ENCODE results near the gene THOC2. TPM values are rescaled to one million over a fixed set of nuclear protein-coding genes. Genes with fewer than 3 reads are reported as not detected.
"Not testable (repeated sequence)": the region's sequence is repeated elsewhere in the genome, so short reads cannot be mapped to it uniquely, and the experiment has no call there.

Gene THOC2
- polyA plus RNA-seq, 3 donors, result 105 to 144 (median 132) TPM

GRCh38 chrX:123743312-123743711, 10.5 kb upstream of the THOC2 start:
- DNase-seq, result no peak

GRCh38 chrX:123742440-123742839, 9.6 kb upstream of the THOC2 start:
- no peak for DNase-seq

DNA sequence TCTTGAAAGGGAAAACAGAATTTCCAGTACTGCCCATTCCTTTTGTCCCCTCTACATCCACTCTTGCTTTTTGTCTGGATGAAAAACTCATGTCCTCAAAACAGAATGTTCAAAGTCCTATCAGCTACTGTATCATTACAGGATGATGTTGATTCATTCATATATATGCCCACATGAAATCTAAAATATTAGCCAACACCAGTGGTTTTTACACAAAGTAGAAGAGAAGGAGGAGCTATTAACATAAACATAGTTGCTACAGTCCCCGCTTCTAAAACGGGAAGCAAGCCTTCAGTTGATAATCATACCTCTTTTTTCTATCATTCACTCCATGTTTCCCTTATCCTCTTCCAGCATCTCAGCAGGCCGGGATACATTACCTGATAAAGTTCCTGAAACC, 7.7 kb upstream of the THOC2 start:
- DNase-seq, result no peak

DNA sequence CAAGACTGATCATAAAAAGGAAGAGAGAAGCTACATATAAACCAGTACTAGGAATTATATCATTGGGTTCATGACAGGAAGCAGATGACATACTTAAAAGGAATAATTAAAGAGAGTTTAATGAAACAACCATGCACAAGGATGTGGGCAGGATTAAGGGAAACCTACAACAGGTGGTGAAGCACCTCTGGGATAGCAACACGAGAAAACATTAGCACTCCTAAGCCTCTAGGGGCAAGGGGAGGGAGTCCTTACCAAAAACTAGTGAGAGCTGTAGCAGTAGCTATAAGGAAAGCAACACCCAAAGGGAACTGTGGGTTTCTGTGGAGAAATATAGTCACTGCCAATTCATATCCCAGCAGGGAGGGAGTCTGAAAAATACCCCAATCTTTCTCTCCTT, 7.2 kb upstream of the THOC2 start:
- DNase-seq, result no peak

- no peak for DNase-seq
Observed at GRCh38 chrX:123739474-123739873, 6.6 kb upstream of the THOC2 start.

GRCh38 chrX:123738378-123738940, 5.6 kb upstream of the THOC2 start:
- no peak for DNase-seq

DNA sequence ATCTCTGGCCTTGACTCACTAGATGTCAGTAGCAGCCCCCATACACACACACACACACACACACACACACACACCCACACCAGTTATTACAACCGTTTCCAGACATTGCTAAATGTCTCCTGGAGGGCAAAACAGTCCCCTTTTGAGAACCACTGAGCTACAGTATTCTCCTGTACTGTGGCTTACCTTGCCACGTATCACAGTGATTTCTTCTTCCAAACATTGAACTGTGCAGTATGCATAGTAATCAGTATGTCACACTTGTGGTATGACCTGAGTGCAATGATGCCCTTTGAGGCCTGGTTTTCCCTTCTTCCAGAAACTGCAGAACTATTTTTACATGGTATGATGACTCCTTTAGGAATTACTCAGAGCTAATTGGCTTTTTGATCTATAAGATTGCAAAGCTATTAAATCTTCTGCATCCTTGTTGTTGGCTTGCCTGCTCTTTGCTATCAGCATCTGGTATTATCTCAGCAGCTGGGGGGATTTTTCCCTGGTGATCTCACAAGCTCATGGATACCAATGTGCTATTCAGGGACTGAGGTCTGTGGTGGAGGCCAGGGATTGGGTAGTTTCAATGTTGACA, 3.6 kb upstream of the THOC2 start:
- no peak for DNase-seq

- DNase-seq, result not testable (repeated sequence)
Observed at GRCh38 chrX:123735137-123735536, 2.3 kb upstream of the THOC2 start.

DNA sequence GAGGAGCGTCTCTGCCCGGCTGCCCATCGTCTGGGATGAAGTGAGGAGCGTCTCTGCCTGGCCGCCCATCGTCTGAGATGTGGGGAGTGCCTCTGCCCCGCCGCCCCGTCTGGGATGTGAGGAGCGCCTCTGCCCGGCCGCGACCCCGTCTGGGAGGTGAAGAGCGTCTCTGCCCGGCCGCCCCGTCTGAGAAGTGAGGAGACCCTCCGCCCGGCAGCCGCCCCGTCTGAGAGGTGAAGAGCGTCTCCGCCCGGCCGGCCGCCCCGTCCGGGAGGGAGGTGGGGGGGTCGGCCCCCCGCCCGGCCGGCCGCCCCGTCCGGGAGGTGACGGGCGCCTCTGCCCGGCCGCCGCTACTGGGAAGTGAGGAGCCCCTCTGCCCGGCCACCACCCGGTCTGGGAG, 1.2 kb upstream of the THOC2 start:
- DNase-seq, result not testable (repeated sequence)

DNA sequence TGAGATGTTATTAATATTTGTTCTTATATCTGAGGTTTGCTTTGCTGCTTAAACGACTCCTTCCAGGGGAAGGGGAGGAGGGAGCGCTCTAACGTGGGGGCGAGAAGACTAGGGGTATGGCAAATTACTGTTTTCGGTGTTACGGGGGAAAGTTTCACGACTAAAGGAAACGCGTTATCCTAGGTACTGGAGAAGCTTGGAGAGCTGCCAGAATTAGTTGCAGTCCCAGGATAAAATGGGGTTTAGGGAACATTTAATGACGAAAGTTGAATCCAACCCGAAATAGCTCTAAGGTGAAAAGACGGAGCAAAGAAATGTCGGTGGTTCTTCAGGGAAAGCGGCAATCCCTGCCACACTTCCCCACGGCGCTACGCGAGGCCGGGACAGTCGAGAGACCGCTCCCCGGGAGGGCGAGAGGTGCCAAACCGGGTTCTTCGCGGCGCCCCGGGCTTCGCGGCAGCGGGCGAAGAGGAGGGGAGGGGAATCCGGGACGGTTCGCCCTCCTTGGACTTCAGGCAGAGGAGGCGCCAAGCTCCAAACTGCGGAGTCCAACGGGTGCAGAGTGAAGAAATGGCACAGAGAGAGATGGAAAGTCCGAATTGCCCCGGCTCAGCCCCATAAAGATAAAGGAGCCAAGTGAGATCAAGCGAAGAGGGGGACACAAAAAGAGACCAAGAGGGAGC, 724 bp downstream of the THOC2 start:
- peak; percentile 21 for DNase-seq

- DNase-seq, result peak; percentile 10
Observed at GRCh38 chrX:123731258-123731986, 1.4 kb downstream of the THOC2 start.

GRCh38 chrX:123728554-123728953, 4.3 kb downstream of the THOC2 start:
- no peak for DNase-seq

- no peak for DNase-seq
Observed at GRCh38 chrX:123728016-123728415, 4.8 kb downstream of the THOC2 start.

- DNase-seq, result not testable (repeated sequence)
Observed at GRCh38 chrX:123722193-123722592, 10.7 kb downstream of the THOC2 start.

DNA sequence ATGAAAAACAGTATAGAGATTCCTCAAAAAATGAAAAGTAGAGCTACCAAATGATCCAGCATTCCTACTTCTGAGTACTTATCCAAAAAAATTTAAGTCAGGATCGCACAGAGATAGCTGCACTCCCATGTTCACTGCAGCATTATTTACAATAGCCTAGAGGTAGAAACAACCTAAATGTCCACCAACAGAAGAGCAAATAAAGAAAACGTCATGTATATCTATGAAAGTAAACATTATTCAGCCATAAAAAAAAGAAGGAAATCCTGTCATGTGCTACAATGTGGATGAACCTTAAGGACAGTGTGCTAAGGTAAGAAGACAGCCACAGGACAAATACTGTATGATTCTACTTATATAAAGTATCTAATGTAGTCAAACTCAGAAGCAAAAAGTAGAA, 12.4 kb downstream of the THOC2 start:
- no peak for DNase-seq

DNA sequence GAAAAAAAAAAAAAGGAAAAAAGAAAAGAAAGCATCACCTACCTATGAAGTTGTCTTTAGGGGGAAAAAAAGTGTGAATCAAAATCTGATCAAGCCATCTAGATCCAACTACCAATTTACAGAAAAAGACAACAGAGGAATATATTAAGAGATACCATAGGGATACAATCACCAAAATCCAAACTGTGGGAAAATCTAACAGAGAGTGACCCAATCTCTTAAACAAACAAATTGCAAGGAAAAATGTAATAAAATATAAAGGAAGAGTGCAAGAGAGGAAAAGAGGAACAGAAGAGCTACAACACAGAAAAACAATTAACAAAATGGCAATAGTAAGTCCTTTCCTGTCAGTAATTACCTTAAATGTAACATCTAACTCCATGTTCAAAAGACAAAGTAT, 19.0 kb downstream of the THOC2 start:
- DNase-seq, result no peak

DNA sequence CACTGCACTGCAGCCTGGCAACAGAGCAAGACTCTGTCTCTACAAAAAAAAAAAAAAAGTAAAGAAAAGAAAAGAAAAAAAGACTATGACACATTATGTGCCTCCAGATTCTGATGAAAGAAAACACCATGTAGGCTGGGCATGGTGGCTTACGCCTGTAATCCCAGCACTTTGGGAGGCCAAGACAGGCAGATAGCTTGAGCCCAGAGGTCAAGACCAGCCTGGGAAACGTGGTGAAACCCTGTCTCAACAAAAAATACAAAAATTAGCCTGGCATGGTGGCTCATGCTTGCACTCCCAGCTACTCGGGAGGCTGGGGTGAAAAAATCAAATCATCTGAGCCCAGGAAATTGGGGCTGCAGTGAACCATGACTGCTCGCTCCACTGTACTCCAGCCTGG, 19.4 kb downstream of the THOC2 start:
- DNase-seq, result no peak

GRCh38 chrX:123711201-123711600, 21.7 kb downstream of the THOC2 start:
- DNase-seq, result not testable (repeated sequence)

GRCh38 chrX:123704781-123705180, 28.1 kb downstream of the THOC2 start:
- DNase-seq, result no peak

GRCh38 chrX:123698979-123699520, 33.8 kb downstream of the THOC2 start:
- DNase-seq, result no peak

DNA sequence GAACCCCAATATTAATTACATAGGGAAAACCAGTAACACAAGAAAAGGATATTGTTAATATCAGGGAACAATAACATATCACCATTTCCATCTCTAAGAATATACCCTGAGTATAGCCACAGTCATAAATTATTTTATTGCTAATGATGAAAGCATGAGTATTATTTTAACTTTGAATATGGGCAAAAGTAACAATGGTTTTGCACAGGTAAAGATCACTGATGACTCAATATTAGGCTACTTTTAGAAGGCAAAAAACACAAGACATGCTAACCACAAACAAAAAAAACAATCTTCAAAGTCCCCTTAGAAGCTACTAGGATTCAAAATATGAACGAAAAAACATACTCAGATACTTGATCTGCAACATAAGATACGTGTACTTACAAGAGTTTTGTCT, 36.5 kb downstream of the THOC2 start:
- no peak for DNase-seq

GRCh38 chrX:123695242-123695641, 37.6 kb downstream of the THOC2 start:
- DNase-seq, result no peak

- DNase-seq, result no peak
Observed at GRCh38 chrX:123691776-123692175, 41.1 kb downstream of the THOC2 start.

Measured in renal pelvis (tissue), 4 donors.